ENCODE data around the gene LIN28A.
"Not testable (repeated sequence)": the region's sequence is repeated elsewhere in the genome, so short reads cannot be mapped to it uniquely, and the experiment has no call there.

LIN28A gene, protein sequence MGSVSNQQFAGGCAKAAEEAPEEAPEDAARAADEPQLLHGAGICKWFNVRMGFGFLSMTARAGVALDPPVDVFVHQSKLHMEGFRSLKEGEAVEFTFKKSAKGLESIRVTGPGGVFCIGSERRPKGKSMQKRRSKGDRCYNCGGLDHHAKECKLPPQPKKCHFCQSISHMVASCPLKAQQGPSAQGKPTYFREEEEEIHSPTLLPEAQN

DNA sequence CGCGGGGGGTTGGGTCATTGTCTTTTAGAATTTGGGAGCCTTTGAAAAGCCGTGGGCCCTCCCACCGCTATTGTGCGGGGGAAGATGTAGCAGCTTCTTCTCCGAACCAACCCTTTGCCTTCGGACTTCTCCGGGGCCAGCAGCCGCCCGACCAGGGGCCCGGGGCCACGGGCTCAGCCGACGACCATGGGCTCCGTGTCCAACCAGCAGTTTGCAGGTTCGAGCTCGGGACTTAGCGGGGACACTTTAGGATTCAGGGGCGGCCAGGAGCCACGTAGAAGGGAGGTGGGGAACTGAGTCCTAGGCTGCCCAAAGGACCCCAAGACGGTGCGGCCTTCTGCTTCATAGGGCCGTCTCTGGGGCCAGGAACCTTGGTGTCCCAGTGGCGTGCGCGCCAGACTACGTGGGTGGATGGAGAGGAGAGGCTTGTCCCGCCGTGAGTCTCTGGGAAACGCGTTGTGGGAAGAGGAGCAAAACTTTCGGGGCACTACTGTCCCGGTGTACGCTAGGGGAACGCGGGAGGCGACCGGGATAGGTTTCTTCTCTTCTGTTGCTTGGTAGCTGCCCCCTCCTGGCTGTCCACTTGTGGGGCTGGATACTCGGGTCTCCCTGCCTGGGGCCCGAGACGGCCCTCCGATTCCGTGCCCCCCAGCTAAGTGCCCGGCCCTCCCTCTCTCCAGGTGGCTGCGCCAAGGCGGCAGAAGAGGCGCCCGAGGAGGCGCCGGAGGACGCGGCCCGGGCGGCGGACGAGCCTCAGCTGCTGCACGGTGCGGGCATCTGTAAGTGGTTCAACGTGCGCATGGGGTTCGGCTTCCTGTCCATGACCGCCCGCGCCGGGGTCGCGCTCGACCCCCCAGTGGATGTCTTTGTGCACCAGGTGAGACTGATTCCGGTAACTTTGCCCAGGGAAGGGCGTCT is at the start of gene LIN28A:
TSS of gene LIN28A (plus strand) at position 112 of the 918 bp plus-strand sequence. CDS start at position 187, 75 bp downstream.
- DNase-seq (ENCODE audit: low spot score) = no peak

- no peak for DNase-seq (ENCODE audit: low spot score)
Observed at GRCh38 chr1:26361605-26362122, 49.0 kb upstream of the LIN28A start.

DNA sequence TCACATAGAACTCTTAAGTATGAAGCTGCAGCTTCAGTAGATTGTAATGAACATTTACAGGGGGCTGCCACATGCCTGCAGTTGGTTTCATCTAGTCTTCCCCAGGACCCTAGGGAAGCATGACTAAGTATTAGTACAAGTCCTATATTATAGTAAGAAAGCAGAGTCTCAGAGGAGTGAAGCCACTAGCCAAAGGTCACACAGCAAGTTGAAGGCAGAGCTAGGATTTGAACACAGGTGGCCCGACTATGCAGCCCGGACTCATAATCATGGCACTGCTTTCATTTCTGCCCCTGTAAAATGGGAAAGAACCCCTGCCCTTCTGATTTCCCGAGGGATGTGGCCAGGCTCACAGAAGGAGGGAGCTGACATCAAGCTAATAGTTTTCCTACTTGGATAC is 48.3 kb upstream of the LIN28A start:
- DNase-seq (ENCODE audit: low spot score) = no peak

GRCh38 chr1:26363549-26364448 is 46.8 kb upstream of the LIN28A start:
- DNase-seq (ENCODE audit: low spot score) = no peak

- DNase-seq (ENCODE audit: low spot score) = no peak
Observed at GRCh38 chr1:26364956-26365355, 45.7 kb upstream of the LIN28A start.

DNA sequence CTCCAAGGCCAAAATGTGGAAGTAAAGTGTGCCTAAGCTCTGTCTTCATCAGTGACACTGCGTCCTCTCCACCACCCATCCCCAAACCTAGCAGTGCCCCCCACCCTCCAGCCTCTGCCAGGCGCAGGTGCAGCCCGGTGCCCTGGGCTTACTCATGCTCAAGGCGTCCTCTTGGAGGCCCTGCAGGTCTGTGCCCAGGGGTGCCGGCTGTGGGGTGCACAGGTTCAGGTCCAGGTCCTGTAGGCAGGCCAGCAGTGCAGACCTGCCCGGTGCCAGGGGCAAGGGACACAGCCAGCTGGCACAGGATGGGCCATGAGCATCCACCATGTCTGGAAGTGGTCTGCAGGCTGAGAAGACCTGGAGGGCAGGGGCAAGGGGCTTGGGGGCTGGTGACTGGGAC is 43.2 kb upstream of the LIN28A start:
- no peak for DNase-seq (ENCODE audit: low spot score)

DNA sequence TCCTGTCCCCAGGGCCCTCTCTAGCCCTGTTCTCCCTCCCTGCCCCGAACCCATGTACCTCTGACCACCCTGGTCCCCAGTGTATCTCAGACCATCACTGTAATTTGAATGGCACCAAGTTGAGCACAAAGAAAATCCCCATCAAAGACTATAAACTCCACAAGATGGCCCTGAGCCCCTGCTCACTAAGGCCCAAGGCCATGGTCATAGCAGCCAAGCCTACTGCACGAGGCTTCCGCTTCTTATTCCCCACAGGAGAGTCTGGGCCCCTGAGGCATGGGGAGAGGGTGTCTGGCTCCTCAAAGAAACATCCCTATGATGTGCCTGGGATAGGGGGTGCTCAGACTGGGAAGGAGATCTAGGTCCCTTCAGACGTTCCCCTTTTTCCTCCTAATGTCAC is 42.6 kb upstream of the LIN28A start:
- DNase-seq (ENCODE audit: low spot score) = no peak

GRCh38 chr1:26368486-26368885 is 42.1 kb upstream of the LIN28A start:
- no peak for DNase-seq (ENCODE audit: low spot score)

- DNase-seq (ENCODE audit: low spot score) = no peak
Observed at GRCh38 chr1:26370591-26371382, 39.8 kb upstream of the LIN28A start.

- DNase-seq (ENCODE audit: low spot score) = no peak
Observed at GRCh38 chr1:26372039-26372438, 38.6 kb upstream of the LIN28A start.

DNA sequence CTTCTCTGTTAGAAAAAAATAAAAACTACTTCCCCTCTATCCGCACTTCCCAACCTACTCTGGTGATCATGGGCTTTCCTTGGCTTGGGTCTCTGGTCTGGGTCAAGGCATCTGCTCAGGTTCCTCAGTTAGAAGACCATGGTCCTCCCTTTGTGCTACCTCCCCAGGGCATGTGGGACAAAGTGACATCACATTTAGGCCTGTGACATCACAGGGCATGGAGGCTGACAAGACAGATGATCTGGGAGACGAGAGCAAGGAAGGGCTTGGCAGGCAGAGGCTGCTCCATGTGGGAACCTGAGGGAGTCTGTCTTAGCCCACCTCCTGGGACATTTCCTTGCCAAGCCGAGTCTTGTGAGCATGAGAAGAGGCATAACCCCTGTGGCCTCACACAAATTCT is 38.0 kb upstream of the LIN28A start, which contains the start of gene ZNF683:
TSS of gene ZNF683 (minus strand) at position 140 of the 400 bp plus-strand sequence. CDS start 4,179 bp downstream, outside the sequence.
- DNase-seq (ENCODE audit: low spot score) = not testable (repeated sequence)

DNA sequence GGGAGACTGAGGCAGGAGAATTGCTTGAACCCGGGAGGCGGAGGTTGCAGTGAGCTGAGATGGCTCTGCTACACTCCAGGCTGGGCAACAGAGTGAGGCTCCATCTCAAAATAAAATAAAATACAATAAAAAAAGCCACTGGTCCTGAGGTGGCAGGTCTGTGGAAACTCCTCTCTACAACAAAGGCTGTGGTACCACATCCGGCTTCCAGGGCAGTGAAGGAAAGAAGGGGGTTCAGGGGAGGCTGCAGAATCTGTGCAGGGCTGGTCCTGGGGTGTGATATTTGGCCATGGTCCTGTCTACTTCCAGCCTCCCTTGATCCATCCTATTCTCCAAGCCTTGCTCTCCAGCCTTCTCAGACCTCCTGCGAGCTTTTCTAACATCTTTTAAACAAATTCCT is 37.3 kb upstream of the LIN28A start:
- DNase-seq (ENCODE audit: low spot score) = no peak

DNA sequence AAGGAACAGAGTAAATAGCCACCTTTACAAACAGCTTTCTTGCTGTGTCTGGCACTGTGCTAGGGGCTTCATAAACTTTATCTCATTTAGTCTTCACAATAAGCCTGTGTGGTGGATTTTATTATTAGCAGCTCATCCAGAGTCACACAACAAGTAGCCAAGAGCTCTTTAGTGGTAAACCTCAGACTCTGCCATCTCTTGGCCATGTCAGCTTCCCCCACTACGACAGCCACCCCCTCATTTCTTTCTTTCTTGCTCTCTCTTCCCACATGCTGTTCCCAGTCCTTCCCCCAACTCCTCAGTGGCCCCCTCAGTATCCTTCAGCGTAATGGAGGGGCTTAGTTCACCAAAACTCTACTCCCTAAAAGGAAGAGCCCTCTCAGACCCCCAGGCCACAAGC is 36.8 kb upstream of the LIN28A start:
- no peak for DNase-seq (ENCODE audit: low spot score)

- DNase-seq (ENCODE audit: low spot score) = not testable (repeated sequence)
Observed at GRCh38 chr1:26374361-26374760, 36.3 kb upstream of the LIN28A start.

DNA sequence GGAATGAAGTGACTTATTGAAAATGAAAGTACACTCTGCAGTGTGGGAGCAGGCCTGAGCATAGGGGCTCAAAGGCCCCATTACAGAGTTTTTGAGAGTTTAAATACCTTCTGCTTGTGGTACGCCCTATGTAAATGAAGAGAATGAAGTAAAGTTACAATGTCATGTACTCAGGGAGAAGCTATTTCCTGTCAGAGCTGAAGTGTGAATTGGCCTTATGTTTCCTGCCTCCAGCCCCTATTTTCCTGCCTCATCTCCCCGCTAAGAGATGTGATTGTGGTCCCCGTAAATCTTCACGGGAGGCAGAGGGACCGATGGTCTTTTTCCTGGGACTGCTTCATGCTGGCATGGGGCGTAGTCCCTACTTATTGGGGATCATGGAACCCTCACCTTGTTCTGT is 35.5 kb upstream of the LIN28A start:
- no peak for DNase-seq (ENCODE audit: low spot score)

DNA sequence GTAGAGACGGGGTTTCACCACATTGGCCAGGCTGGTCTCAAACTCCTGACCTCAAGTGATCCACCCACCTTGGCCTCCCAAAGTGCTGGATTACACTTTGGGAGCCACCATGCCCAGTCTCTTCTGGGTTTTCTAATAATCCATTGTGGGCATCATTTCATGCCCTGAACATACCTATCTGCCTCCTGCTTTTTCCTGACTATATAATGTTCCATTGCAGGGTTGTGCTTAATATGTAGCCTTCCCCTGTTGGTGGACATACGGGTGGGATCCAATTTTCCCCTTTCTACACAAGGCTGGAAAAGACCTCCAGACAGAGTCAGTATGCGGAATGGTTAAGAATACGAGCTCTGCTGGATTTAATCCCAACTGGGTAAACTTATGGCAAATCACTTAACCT is 34.6 kb upstream of the LIN28A start:
- no peak for DNase-seq (ENCODE audit: low spot score)

- no peak for DNase-seq (ENCODE audit: low spot score)
Observed at GRCh38 chr1:26378088-26378878, 32.3 kb upstream of the LIN28A start.

- DNase-seq (ENCODE audit: low spot score) = no peak
Observed at GRCh38 chr1:26378879-26379251, 31.8 kb upstream of the LIN28A start.

- no peak for DNase-seq (ENCODE audit: low spot score)
Observed at GRCh38 chr1:26384076-26384475, 26.5 kb upstream of the LIN28A start.

- DNase-seq (ENCODE audit: low spot score) = not testable (repeated sequence)
Observed at GRCh38 chr1:26385063-26385462, 25.6 kb upstream of the LIN28A start.
